CD4-positive, alpha-beta T cell treated with Interleukin-15 for 1 hour (primary cell): ENCODE data around the gene SLC29A1.

ENCODE experiments used
- DNase-seq: peaks from one replicate; pipeline ENCODE4 v3.0.0-alpha.2; 2020

SLC29A1 gene

DNA sequence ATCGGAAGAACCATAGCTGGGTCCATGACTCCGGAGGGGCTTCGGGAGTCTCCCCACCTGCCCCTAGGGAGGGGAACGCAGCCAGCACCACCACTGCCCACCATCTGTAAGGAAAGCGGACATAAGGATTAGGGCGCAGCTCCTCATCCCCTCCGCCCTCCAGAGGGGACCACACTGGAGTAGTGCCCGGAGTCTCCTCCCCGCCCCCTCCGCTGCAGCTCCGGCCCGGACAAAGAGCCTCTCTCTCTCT, 33.3 kb downstream of the SLC29A1 start:
- DNase-seq: no peak

DNA sequence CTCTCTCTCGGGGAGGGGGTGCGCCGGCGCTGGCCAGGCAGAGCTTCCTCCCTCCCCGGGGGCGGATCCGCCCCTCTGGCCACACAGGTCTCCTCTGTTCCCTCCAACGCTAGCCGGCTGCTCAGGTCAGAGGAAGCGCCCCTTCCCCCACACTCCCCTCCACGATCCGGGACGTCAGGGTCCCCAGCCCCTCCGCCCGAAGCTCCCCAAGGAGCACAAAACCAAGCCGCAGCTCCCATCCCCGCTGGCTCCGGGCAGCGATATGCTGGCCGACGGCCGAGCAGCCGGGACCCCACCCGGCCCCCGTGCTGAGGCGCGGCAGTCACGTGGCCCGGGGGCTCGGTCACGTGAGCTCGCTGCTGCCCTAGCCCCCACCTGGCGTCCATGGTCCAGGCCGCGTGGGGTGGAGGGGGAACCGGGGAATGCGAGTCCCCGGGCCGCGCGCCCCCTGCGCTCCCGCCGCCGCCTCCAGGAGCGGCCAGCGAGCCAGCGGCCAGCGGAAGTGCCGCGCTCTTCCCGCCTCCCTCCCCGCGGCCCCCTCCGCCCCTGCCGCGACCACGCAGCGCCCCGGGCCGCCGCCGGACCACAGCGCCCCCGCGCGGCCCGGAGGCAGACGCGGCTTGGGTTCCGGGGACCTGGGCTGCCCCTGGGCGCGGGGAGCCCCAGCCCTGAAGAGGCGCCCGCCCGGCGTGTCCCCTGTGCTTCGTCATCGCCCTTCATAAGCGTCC, 33.8 kb downstream of the SLC29A1 start, which contains the start of gene SLC35B2:
Gene SLC35B2, minus strand, starts transcription at position 504 of the 728 bp plus-strand sequence. Its CDS starts 118 bp downstream, at position 386.
- DNase-seq: peak; percentile 81

DNA sequence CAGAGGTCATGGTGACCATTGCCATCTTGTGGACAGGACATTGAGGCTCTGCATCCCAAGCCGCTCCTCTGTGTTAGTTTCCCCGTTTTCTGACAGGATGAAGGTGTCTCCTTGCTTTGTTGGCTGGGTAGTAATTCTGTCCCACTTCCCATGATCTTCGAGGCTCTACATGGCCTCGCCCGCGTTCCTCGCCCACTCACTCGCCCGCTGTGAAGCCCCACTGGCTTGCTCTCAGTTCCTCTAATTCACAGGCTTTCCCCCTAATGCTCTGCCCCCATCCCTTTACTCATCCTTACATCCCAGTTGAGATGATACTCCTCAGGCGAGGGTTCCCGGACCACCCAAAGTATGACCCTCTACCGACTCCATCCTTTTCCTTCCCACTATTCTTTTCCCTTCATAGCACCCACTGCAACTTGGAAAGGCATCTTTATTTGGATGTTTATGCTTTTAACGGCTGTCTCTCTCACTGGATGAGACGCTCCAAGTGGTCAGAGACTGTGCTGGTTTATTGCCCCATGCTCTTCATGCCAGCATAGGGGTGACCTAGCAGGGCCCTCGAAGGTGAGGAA, 34.4 kb downstream of the SLC29A1 start:
- DNase-seq: no peak

DNA sequence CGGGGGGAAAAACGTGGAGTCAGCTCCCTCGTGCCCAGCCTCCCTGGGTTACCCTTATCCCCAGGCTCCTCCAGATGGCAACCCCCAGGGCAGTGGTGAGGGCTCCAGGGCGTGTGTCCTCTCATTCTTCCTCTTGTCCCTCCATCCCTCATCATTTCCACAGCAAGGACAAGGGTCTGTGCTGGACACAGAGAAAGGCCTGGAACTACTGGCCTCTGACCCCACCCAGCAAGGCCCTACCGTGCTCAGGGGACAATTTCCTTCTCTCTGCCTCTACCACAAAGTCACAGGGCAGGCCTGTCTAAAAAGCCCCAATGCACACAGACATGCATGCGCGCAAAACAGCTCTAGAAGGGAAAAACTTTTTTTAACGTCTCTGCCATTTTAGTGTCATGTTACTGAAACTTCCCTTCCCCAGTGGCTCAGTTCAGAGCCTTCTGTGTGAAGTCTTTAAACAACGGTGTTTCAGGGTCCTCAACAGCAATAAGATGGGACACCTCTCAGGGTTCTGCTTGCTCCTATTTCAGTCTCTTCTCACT, 35.0 kb downstream of the SLC29A1 start:
- no peak for DNase-seq

- DNase-seq: no peak
Observed at GRCh38 chr6:44258921-44259320, 35.5 kb downstream of the SLC29A1 start.

- no peak for DNase-seq
Observed at GRCh38 chr6:44260011-44260410, 36.6 kb downstream of the SLC29A1 start.

- DNase-seq: no peak
Observed at GRCh38 chr6:44260451-44261297, 37.3 kb downstream of the SLC29A1 start.

GRCh38 chr6:44261581-44261980, 38.2 kb downstream of the SLC29A1 start:
- DNase-seq: no peak

- DNase-seq: no peak
Observed at GRCh38 chr6:44262467-44263353, 39.3 kb downstream of the SLC29A1 start.

DNA sequence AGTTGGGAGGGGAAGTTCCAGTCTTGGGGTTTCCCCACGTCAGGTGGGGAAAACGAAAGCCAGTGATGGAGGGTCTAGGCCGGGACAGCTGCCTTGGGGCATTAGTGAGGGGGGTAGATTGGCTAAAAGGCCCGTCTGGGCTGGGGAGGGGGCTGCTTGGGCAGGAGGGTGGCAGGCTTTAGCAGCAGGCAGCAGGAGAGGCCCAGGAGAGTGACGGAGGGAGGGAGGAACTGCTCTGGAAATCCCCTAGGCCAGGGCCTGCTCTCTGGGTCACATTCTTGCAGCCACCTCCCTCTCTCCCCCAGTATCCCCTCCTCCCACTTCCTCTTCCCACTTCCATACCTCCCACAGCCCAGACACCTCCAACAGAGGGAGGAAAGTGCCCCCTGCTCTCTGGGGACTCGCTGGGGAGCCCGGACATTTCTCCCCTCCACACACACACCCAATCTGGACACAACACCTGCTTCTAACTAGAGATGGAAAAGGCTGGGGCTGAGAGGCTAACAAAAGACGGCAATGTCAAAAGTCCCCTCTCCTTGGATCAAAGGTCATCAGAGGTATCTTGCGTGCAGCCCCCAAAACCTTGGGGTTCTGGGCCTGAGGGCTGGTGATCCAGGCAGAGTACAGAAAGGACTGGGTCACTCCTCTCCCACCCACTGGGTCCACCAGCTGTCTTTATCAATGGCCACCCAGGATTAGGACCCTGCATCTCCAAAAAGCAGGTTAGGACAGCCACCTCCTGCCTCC, 40.1 kb downstream of the SLC29A1 start:
- DNase-seq: peak; percentile 78

- DNase-seq: peak; percentile 87
Observed at GRCh38 chr6:44264154-44265006, 41.0 kb downstream of the SLC29A1 start.

GRCh38 chr6:44265007-44265721, 41.8 kb downstream of the SLC29A1 start, which contains the start of gene NFKBIE:
Gene NFKBIE (minus strand): TSS chr6:44265551. CDS start chr6:44265346, 205 bp downstream.
- peak; percentile 97 for DNase-seq

DNA sequence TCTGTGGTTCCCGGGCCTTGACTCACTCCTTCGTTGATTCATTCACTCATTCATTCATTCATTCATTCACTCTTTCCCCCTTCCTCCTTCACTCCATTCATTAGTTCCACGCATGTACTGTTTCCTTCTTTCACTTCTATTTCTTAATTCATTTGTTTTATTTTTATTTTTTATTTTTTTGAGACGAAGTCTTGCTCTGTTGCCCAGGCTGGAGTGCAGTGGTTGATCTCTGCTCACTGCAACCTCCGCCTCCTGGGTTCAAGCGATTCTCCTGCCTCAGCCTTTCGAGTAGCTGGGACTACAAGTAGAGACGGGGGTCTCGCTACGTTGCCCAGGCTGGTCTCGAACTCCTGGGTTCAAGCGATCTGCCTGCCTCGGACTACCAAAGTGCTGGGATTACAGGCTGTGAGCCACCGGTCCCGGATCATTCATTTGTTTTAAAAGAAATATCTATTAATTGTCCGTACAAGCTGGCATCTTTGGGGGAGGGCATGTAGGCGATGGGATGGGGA, 42.4 kb downstream of the SLC29A1 start:
- no peak for DNase-seq

DNA sequence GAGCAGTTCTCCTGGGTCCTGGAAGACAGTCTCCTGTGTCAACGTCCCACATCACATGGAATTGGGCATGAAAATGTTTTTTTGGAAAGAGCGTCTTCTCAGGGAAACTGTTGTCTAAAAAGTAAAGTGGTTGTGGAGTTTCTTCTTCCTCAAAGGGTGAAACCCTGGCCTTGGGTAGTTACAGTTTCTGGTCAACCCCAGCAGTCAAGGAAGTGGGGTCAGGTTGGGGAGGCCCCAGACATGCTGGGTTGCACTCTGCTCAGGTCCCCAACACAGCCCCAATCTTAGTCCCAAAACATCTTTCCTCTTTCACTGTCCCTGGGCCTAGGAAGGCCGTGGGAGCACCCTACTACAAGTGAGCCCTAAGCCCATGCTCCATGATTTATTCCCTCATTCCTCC, 43.0 kb downstream of the SLC29A1 start:
- peak; percentile 19 for DNase-seq

- peak; percentile 7 for DNase-seq
Observed at GRCh38 chr6:44267252-44267651, 43.9 kb downstream of the SLC29A1 start.

DNA sequence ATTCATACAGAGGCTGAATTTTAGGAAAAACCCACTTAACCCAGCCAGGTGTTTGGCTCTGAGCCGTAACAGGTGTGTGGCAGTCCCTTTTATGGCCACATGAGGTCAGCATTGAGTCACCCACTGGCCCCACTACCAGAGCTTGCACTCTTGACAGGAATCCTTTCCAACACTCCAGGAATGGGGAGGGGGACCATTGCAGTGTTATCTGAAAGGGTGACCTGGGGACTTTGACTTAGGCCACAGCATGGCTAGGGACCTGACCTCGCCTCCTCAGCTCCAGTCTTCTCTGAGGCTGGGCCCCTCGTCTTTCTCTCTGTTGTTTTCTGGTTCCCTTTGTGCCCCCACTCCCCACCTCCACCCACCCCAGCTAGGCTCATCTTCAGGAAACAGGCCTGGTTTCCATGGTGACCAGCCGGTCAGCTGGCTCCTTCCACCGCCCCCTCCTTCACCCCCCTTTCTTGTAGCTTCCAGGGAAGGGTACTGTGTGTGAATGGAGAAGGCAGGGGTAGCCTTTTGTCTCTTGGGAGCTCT, 44.8 kb downstream of the SLC29A1 start:
- peak; percentile 60 for DNase-seq

DNA sequence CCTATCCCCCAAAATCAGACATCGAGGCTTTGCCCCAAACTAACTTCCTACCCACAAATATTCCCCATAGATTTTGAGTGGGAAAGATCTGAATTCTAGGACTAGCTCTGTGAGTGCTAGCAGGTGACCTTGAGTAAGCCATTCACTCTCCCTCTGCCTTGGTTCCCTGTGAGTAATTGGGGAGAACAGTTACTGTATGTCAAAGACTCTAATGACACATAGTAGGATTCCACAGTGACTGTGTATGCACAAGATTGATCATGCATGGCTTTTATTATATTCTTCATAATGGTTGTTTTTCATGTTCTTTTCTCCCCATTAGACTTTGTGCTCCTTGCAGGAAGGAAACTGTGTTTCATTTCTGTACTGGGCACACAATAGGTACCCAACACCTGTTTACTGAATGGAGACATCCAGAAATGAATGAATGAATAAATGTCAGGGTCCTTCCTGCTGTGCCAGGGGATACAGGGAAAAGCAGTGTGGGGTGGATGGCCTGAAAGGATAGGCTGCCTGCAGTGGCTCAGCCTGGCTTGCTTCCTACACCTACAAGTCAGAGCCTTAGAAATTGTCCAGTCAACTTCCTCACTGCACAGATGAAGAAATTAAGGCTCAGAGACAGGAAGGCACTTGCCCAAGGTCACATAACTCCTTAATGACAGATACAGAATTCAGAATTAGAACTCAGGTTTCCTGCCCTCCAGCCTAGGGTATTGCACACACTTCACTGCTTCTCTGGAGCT, 46.0 kb downstream of the SLC29A1 start:
- no peak for DNase-seq

- DNase-seq: no peak
Observed at GRCh38 chr6:44269921-44270525, 46.6 kb downstream of the SLC29A1 start, which contains the start of gene TMEM151B. Gene TMEM151B (plus strand): TSS chr6:44270450. CDS start chr6:44270743, 293 bp downstream.
